ENCODE results near the gene PNLDC1.
A peak's percentile ranks its signal among the peaks of the same experiment; 100 is the strongest.

The PNLDC1 gene

DNA sequence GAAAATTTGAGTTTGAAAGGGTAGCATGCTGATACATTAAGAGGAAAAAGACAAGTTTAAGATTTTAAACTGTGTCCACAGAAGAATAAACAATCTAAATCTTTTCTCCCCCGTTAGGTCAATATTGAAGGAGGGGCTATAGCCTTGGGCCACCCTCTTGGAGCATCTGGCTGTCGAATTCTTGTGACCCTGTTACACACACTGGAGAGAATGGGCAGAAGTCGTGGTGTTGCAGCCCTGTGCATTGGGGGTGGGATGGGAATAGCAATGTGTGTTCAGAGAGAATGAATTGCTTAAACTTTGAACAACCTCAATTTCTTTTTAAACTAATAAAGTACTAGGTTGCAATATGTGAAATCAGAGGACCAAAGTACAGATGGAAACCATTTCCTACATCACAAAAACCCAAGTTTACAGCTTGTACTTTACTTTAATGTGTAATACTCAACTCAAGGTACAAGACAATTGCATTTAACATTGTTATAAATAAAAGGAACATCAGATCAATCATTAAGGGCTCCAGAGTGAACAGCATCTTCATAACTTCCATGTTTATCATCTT is 21.5 kb upstream of the PNLDC1 start:
- no peak for DNase-seq (ENCODE audit: low spot score)
- TF ChIP-seq, protein P1, sequence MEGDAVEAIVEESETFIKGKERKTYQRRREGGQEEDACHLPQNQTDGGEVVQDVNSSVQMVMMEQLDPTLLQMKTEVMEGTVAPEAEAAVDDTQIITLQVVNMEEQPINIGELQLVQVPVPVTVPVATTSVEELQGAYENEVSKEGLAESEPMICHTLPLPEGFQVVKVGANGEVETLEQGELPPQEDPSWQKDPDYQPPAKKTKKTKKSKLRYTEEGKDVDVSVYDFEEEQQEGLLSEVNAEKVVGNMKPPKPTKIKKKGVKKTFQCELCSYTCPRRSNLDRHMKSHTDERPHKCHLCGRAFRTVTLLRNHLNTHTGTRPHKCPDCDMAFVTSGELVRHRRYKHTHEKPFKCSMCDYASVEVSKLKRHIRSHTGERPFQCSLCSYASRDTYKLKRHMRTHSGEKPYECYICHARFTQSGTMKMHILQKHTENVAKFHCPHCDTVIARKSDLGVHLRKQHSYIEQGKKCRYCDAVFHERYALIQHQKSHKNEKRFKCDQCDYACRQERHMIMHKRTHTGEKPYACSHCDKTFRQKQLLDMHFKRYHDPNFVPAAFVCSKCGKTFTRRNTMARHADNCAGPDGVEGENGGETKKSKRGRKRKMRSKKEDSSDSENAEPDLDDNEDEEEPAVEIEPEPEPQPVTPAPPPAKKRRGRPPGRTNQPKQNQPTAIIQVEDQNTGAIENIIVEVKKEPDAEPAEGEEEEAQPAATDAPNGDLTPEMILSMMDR (IDR thresholded peaks at IDR 0.05; ENCODE audit: extremely low read depth, insufficient read depth, missing control alignments): no peak
- in situ Hi-C loops (cut with MboI; ENCODE audit: low pct_unique_long_range_greater_than_20kb, low sequenced_read_pairs, unreplicated experiment): no loop called here

DNA sequence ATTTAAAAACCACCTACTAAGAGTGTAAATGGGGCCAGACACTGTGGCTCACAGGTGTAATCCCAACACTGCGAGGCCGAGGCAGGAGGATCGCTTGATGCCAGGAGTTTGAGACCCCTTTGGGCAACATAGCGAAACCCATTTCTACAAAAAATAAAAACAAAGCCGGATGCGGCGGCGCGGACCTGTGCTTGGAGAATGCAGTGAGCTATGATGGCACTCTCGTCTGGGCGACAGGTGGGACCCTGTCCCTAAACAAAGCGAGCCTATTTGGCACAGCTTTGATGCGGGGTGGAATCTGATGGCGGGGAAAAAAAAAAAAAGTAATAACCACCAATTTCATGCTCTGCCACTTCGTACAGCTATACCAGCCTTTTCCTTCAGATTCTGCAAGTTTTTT is 11.8 kb upstream of the PNLDC1 start:
- TF ChIP-seq, protein P1 (IDR thresholded peaks at IDR 0.05; ENCODE audit: extremely low read depth, insufficient read depth, missing control alignments): no peak
- in situ Hi-C loops (cut with MboI; ENCODE audit: low pct_unique_long_range_greater_than_20kb, low sequenced_read_pairs, unreplicated experiment): no loop called here
- no peak for DNase-seq (ENCODE audit: low spot score)

DNA sequence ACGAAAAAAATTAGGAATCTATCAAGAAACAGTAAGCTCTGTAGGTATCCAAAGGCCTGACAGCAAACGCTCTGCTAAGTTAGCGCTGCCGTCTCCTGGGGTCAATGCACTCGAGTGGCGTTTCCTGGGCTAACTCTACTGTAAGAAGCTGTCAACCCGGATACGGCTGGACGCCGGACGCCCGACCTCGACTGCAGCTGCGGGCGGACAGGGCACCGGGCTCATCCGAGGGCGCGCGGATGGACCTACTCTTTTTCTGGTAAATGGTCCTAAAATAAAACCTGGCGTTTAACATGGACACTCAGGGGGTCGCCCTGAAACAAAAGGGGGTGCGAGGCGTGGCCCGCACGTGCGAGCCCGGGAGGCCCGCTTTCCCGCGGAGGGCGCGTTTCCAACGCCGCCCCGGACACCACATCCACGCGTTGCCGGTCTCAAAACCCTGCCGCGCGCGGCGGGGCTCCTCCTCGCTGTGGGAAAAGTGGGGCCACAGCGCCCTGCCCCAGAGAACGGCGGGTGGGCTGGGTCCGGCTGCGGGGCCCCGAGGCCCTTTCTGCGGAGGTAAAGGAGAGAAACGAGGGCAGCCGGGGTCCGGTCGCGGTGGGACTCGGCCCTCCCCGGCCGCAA is 11.2 kb upstream of the PNLDC1 start:
- in situ Hi-C loops (cut with MboI; ENCODE audit: low pct_unique_long_range_greater_than_20kb, low sequenced_read_pairs, unreplicated experiment): no loop called here

DNA sequence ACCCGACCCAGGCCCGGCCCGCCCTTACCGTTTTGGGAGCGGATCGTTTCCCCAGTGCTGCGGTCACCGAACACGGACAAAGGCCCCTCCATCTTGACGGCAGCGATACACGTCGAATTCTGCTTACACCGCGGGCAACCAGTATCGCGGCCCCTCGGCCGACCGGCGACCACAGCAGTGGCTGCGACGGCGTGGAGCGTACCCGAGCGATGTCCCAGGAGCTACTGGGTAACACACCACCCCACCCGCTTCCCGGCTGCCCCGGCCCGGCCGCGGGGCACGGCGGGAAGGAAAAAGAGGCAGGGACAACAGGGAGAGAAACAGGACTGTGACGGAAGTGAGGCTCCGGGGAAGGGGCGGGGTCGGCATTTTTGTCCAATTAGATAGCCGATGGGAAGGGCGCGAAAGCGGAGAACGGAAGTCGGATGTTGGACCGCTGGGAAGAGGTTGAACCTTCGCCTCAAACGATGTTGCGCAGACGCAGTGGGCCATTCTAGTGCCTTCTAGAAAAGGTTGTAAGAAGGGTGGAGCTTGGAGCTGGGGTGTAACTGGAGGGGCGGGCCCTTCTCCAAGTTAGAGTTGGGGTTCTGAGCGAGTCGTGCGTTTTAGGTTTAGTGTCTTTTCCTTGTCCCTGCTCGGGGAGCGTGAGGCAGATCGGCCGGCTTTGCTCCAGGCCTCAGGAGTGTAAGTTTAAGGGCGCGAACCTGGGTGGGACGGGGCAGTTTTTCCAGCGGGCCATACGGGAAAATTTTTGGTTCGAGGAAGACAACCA is 10.5 kb upstream of the PNLDC1 start, which contains the start of gene TCP1:
Gene TCP1 (minus strand): TSS at position 226 of the 772 bp plus-strand sequence. CDS start 134 bp downstream, at position 92.
- in situ Hi-C loops (cut with MboI; ENCODE audit: low pct_unique_long_range_greater_than_20kb, low sequenced_read_pairs, unreplicated experiment): no loop called here
- peak; percentile 96 for DNase-seq (ENCODE audit: low spot score)
- TF ChIP-seq, protein P1 (IDR thresholded peaks at IDR 0.05; ENCODE audit: extremely low read depth, insufficient read depth, missing control alignments): no peak

More for the DNA sequence above, 11.2 kb upstream of the PNLDC1 start:
- TF ChIP-seq, protein P1 (IDR thresholded peaks at IDR 0.05; ENCODE audit: extremely low read depth, insufficient read depth, missing control alignments): no peak
- DNase-seq (ENCODE audit: low spot score): peak; percentile 50

DNA sequence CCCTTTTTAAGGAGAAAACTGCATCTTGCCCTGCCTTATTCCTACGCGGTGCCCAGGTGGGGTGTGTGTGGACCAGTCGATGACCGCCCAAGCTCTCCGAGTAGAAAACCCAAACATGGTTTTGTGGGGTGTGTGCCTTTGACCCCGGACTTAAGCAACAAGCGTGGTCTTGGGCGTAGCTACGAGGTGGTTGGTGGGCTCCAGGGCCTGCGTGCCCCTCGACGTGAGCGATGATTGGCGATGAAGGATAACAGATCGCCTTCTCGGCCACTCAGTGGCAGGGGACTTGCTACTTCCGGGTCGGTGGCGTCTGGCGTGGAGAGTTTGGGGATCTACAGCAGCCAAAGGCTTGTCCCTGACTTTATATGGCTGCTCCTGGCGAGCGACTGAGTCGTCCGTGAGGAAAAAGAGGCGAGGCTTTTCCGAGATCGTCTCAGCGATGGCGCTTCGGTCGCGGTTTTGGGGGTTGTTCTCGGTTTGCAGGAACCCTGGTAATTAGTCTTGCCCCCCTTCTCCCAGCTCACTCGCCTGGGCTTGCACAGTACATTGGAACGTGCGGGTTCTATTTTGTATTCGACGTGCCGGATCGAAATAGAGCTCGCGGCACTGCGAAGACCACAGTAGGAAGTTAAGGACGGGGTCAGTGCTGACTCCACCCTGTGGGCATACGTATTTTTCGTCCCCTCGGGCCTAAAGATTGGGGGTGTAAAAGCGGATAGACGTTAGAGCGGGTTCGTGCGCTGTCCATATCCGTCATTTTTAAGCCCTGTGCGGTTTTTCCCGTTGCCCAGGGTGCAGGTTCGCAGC is 9.7 kb upstream of the PNLDC1 start, which contains the start of gene MRPL18:
Gene MRPL18 (plus strand): TSS at position 319 of the 807 bp plus-strand sequence. CDS start 121 bp downstream, at position 440.
- TF ChIP-seq, protein P1 (IDR thresholded peaks at IDR 0.05; ENCODE audit: extremely low read depth, insufficient read depth, missing control alignments): no peak
- peak; percentile 95 for DNase-seq (ENCODE audit: low spot score)
- in situ Hi-C loops (cut with MboI; ENCODE audit: low pct_unique_long_range_greater_than_20kb, low sequenced_read_pairs, unreplicated experiment): no loop called here

All from GM13977 (cell line).